Glomerular endothelial cell (primary cell): ENCODE data around the gene C21orf58. TPM values are rescaled to one million over a fixed set of nuclear protein-coding genes. Genes with fewer than 3 reads are reported as not detected.
"Not testable (repeated sequence)": the region's sequence is repeated elsewhere in the genome, so short reads cannot be mapped to it uniquely, and the experiment has no call there.

Experiments
- DNase-seq: peaks from one replicate; pipeline ENCODE4 v3.0.0-alpha.2; 2011; ENCODE audit warnings: low read depth, low spot score; ENCODE audit errors: extremely low read depth
- total RNA-seq: library from RNA; depleted of rRNA; stranded (reverse); fragments of >200 nt; gene quantifications from 2 replicates; pipeline ENCODE4 v1.2.3, GENCODE V29; 2015

C21orf58 gene
- total RNA-seq, 1 donor from 2014 or later, result 4.1 TPM

- DNase-seq, result no peak
These were observed 1.6 kb upstream of the C21orf58 start for GRCh38 chr21:46325073-46325912.

GRCh38 chr21:46324390-46325072 is 861 bp upstream of the C21orf58 start:
- DNase-seq, result no peak

- DNase-seq, result no peak
These were observed 402 bp downstream of the C21orf58 start for GRCh38 chr21:46323227-46323709.

- no peak for DNase-seq
These were observed 1.1 kb downstream of the C21orf58 start for GRCh38 chr21:46322351-46323226.

- DNase-seq, result no peak
These were observed 3.3 kb downstream of the C21orf58 start for GRCh38 chr21:46320331-46320801.

GRCh38 chr21:46319186-46319585 is 4.5 kb downstream of the C21orf58 start:
- no peak for DNase-seq

- DNase-seq, result no peak
These were observed 5.2 kb downstream of the C21orf58 start for GRCh38 chr21:46318464-46318845.

- DNase-seq, result no peak
These were observed 5.8 kb downstream of the C21orf58 start for GRCh38 chr21:46317710-46318463.

GRCh38 chr21:46316708-46317324 is 6.9 kb downstream of the C21orf58 start:
- no peak for DNase-seq

GRCh38 chr21:46314441-46315020 is 9.1 kb downstream of the C21orf58 start:
- no peak for DNase-seq

GRCh38 chr21:46312949-46313348 is 10.7 kb downstream of the C21orf58 start:
- DNase-seq, result no peak

- DNase-seq, result no peak
These were observed 12.1 kb downstream of the C21orf58 start for GRCh38 chr21:46311568-46311967.

- not testable (repeated sequence) for DNase-seq
These were observed 13.4 kb downstream of the C21orf58 start for GRCh38 chr21:46310260-46310659.

GRCh38 chr21:46308431-46308830 is 15.2 kb downstream of the C21orf58 start:
- no peak for DNase-seq

GRCh38 chr21:46307625-46308024 is 16.0 kb downstream of the C21orf58 start:
- no peak for DNase-seq

GRCh38 chr21:46304955-46305354 is 18.7 kb downstream of the C21orf58 start:
- DNase-seq, result no peak

GRCh38 chr21:46304437-46304836 is 19.2 kb downstream of the C21orf58 start:
- no peak for DNase-seq

GRCh38 chr21:46301759-46302158 is 21.9 kb downstream of the C21orf58 start:
- DNase-seq, result no peak

GRCh38 chr21:46299167-46299566 is 24.5 kb downstream of the C21orf58 start:
- no peak for DNase-seq
